Mesangial cell (primary cell): Measurements from ENCODE around the gene UBE2G1. TPM values are rescaled to one million over a fixed set of nuclear protein-coding genes. Genes with fewer than 3 reads are reported as not detected.

ENCODE experiments used
- total RNA-seq: library from RNA; depleted of rRNA; stranded (reverse); fragments of >200 nt; gene quantifications from 2 replicates; pipeline ENCODE4 v1.2.3, GENCODE V29; 2015

The UBE2G1 gene
- 52.7 and 60.0 TPM in 2 replicates for total RNA-seq

GRCh38 chr17:4366327-4367063 lies at the start of gene UBE2G1:
UBE2G1 (minus strand) TSS chr17:4366675; CDS start chr17:4366316, 359 bp downstream.

GRCh38 chr17:4263282-4264215 lies 102.9 kb downstream of the UBE2G1 start, which contains the start of gene ANKFY1:
ANKFY1 (minus strand) TSS chr17:4263979; CDS start chr17:4263941, 38 bp downstream.

Other genes starting within 250 kb of the UBE2G1 start
- 21.7 and 23.7 TPM in 2 replicates for gene ZZEF1, start 223.6 kb downstream of the UBE2G1 start, total RNA-seq
- 9.5 and 47.9 TPM in 2 replicates for gene CYB5D2, start 223.5 kb downstream of the UBE2G1 start, total RNA-seq
- 18.7 and 25.0 TPM in 2 replicates for gene ANKFY1, start 102.7 kb downstream of the UBE2G1 start, total RNA-seq
- 0.65 and 2.7 TPM in 2 replicates for gene SPNS3, start 67.3 kb upstream of the UBE2G1 start, total RNA-seq
- 22.2 and 106 TPM in 2 replicates for gene SPNS2, start 132.2 kb upstream of the UBE2G1 start, total RNA-seq
- gene MYBBP1A, start 188.7 kb upstream of the UBE2G1 start, total RNA-seq, result 76.8 and 109 TPM in 2 replicates
- not detected in 2 replicates for gene GGT6, start 193.9 kb upstream of the UBE2G1 start, total RNA-seq
- gene SMTNL2, start 217.9 kb upstream of the UBE2G1 start, total RNA-seq, result 0.33 and 16.9 TPM in 2 replicates